ENCODE measurements around the gene L3MBTL4.

Gene L3MBTL4

GRCh38 chr18:6363216-6363615 lies 51.5 kb downstream of the L3MBTL4 start:
- no peak for DNase-seq (ENCODE audit: low spot score)

- DNase-seq (ENCODE audit: low spot score) = no peak
These were observed 52.1 kb downstream of the L3MBTL4 start for GRCh38 chr18:6362559-6363129.

GRCh38 chr18:6357668-6358067 lies 57.0 kb downstream of the L3MBTL4 start:
- no peak for DNase-seq (ENCODE audit: low spot score)

- DNase-seq (ENCODE audit: low spot score) = no peak
These were observed 58.7 kb downstream of the L3MBTL4 start for GRCh38 chr18:6355789-6356589.

- no peak for DNase-seq (ENCODE audit: low spot score)
These were observed 62.4 kb downstream of the L3MBTL4 start for GRCh38 chr18:6352275-6352674.

GRCh38 chr18:6342990-6343389 lies 71.7 kb downstream of the L3MBTL4 start:
- DNase-seq (ENCODE audit: low spot score) = no peak

- no peak for DNase-seq (ENCODE audit: low spot score)
These were observed 73.0 kb downstream of the L3MBTL4 start for GRCh38 chr18:6341709-6342108.

- no peak for DNase-seq (ENCODE audit: low spot score)
These were observed 73.4 kb downstream of the L3MBTL4 start for GRCh38 chr18:6341303-6341702.

- DNase-seq (ENCODE audit: low spot score) = no peak
These were observed 74.6 kb downstream of the L3MBTL4 start for GRCh38 chr18:6340121-6340520.

GRCh38 chr18:6336239-6336638 lies 78.5 kb downstream of the L3MBTL4 start:
- DNase-seq (ENCODE audit: low spot score) = no peak

GRCh38 chr18:6333981-6334380 lies 80.7 kb downstream of the L3MBTL4 start:
- DNase-seq (ENCODE audit: low spot score) = no peak

- no peak for DNase-seq (ENCODE audit: low spot score)
These were observed 82.8 kb downstream of the L3MBTL4 start for GRCh38 chr18:6331872-6332271.

GRCh38 chr18:6330786-6331185 lies 83.9 kb downstream of the L3MBTL4 start:
- no peak for DNase-seq (ENCODE audit: low spot score)

GRCh38 chr18:6328621-6329010 lies 86.1 kb downstream of the L3MBTL4 start:
- DNase-seq (ENCODE audit: low spot score) = no peak

- no peak for DNase-seq (ENCODE audit: low spot score)
These were observed 86.7 kb downstream of the L3MBTL4 start for GRCh38 chr18:6327895-6328620.

GRCh38 chr18:6327485-6327884 lies 87.2 kb downstream of the L3MBTL4 start:
- DNase-seq (ENCODE audit: low spot score) = no peak

GRCh38 chr18:6326566-6326965 lies 88.1 kb downstream of the L3MBTL4 start:
- no peak for DNase-seq (ENCODE audit: low spot score)

GRCh38 chr18:6323319-6323889 lies 91.3 kb downstream of the L3MBTL4 start:
- DNase-seq (ENCODE audit: low spot score) = no peak

- no peak for DNase-seq (ENCODE audit: low spot score)
These were observed 99.0 kb downstream of the L3MBTL4 start for GRCh38 chr18:6315517-6316331.

- no peak for DNase-seq (ENCODE audit: low spot score)
These were observed 101.3 kb downstream of the L3MBTL4 start for GRCh38 chr18:6313415-6313814.

- DNase-seq (ENCODE audit: low spot score) = no peak
These were observed 103.1 kb downstream of the L3MBTL4 start for GRCh38 chr18:6311456-6312215.
